SK-N-SH (cell line): Measurements from ENCODE around the gene SFMBT2. TPM values are rescaled to one million over a fixed set of nuclear protein-coding genes. Genes with fewer than 3 reads are reported as not detected.

Experiments used
- CTCF ChIA-PET: fragments of 300-600, 350-600 bp; formaldehyde crosslinking; extraction: SDS; loops from one replicate; lab custom pipeline; 2021; lab: Yijun Ruan, JAX
- POLR2A ChIA-PET: fragments of 350-600 bp; sonication (Branson Sonifier 250); formaldehyde crosslinking; extraction: SDS; loops from one replicate; lab custom pipeline; 2020; ENCODE audit warnings: antibody characterized with exemption, inconsistent platforms; lab: Yijun Ruan, JAX
- DNase-seq: peaks from one replicate; pipeline ENCODE4 v3.0.0; 2012
- H2AFZ ChIP-seq: fragments of 200-600 bp; sonication (generic); 2 replicates; pipeline ENCODE4 v1.8.1; 2016; ENCODE audit warnings: antibody characterized with exemption, mild to moderate bottlenecking, low read depth
- H3F3A ChIP-seq: fragments of 200-600 bp; sonication (generic); replicated peaks from 2 replicates; pipeline ENCODE3; 2016; ENCODE audit warnings: antibody characterized with exemption, mild to moderate bottlenecking; ENCODE audit not compliant: insufficient read depth
- H3K27ac ChIP-seq, 2 experiments: fragments of 200-500 bp in 1 of 2; fragments of 200-600 bp in 1 of 2; sonication (Bioruptor generic) in 1 of 2; sonication (generic), shearing (Covaris generic) in 1 of 2; 2 replicates each; pipeline versions ENCODE4 v1.5.1 to v1.6.1; 2014 to 2016; ENCODE audit warnings: low read depth in 2 of 2, inconsistent platforms in 1 of 2, low read length in 1 of 2, mild to moderate bottlenecking in 1 of 2, mixed read lengths in 1 of 2
- H3K27me3 ChIP-seq: fragments of 200-600 bp; sonication (generic), shearing (Covaris generic); 2 replicates; pipeline ENCODE4 v1.6.1; 2016; ENCODE audit warnings: mixed run types; ENCODE audit not compliant: insufficient read depth
- H3K36me3 ChIP-seq, 2 experiments: fragments of 200-500 bp in 1 of 2; fragments of 200-600 bp in 1 of 2; sonication (Bioruptor generic) in 1 of 2; sonication (generic) in 1 of 2; replicated peaks in 1 of 2; 2 replicates each; pipeline versions ENCODE3 to v1.5.1; 2014 to 2016; ENCODE audit warnings: low read length in 1 of 2, mild to moderate bottlenecking in 1 of 2; ENCODE audit not compliant: insufficient read depth in 2 of 2, control insufficient read depth in 1 of 2
- H3K4me1 ChIP-seq, 2 experiments: fragments of 200-500 bp in 1 of 2; fragments of 200-600 bp in 1 of 2; sonication (Bioruptor generic) in 1 of 2; sonication (generic), shearing (Covaris generic) in 1 of 2; 2 replicates each; pipeline versions ENCODE4 v1.5.1 to v1.6.1; 2014 to 2016; ENCODE audit warnings: low read depth in 1 of 2, low read length in 1 of 2, mixed run types in 1 of 2; ENCODE audit not compliant: insufficient read depth in 2 of 2, control insufficient read depth in 1 of 2
- H3K4me2 ChIP-seq: fragments of 200-600 bp; sonication (generic), shearing (Covaris generic); 2 replicates; pipeline ENCODE4 v1.6.1; 2017; ENCODE audit warnings: mixed run types
- H3K4me3 ChIP-seq, 2 experiments: fragments of 200-500 bp in 1 of 2; fragments of 200-600 bp in 1 of 2; sonication (Bioruptor generic) in 1 of 2; sonication (generic), shearing (Covaris generic) in 1 of 2; 2 replicates each; pipeline versions ENCODE4 v1.5.1 to v1.8.1; 2014 to 2016; ENCODE audit warnings: low read depth in 2 of 2, inconsistent platforms in 1 of 2, low read length in 1 of 2, mild to moderate bottlenecking in 1 of 2, mixed read lengths in 1 of 2, moderate library complexity in 1 of 2
- H3K79me2 ChIP-seq: fragments of 200-600 bp; sonication (generic); 2 replicates; pipeline ENCODE4 v1.8.1; 2017; ENCODE audit warnings: mild to moderate bottlenecking; ENCODE audit not compliant: insufficient read depth
- H3K9ac ChIP-seq: fragments of 200-600 bp; sonication (generic); 2 replicates; pipeline ENCODE4 v1.6.1; 2017; ENCODE audit warnings: mixed run types
- H3K9me2 ChIP-seq: fragments of 200-600 bp; sonication (generic); 2 replicates; pipeline ENCODE4 v1.6.1; 2017; ENCODE audit warnings: mixed run types
- H3K9me3 ChIP-seq: fragments of 200-600 bp; sonication (generic); 2 replicates; pipeline ENCODE4 v1.6.1; 2017; ENCODE audit warnings: mixed run types, mild to moderate bottlenecking, moderate library complexity
- H4K20me1 ChIP-seq: fragments of 200-600 bp; sonication (generic); 2 replicates; pipeline ENCODE4 v1.6.1; 2017; ENCODE audit warnings: mild to moderate bottlenecking, mixed run types; ENCODE audit not compliant: insufficient read depth
- CTCF ChIP-seq: fragments of 200-600 bp; sonication (generic); IDR thresholded peaks from 2 replicates; pipeline ENCODE4 v1.6.1; 2017; ENCODE audit warnings: antibody characterized with exemption, mild to moderate bottlenecking, moderate library complexity
- ELF1 ChIP-seq: IDR thresholded peaks from 2 replicates; pipeline ENCODE4 v1.4.0; 2012
- EZH2phosphoT487 ChIP-seq: fragments of 200-600 bp; sonication (generic); IDR thresholded peaks from 2 replicates; pipeline ENCODE4 v1.6.1; 2017; ENCODE audit warnings: low read depth, mixed run types, mild to moderate bottlenecking, antibody characterized with exemption, moderate library complexity, borderline replicate concordance
- FOXM1 ChIP-seq: IDR thresholded peaks from 2 replicates; pipeline ENCODE4 v1.4.0; 2012; ENCODE audit warnings: low read depth, mild to moderate bottlenecking
- GATA2 ChIP-seq: sonication (generic); formaldehyde crosslinking; IDR thresholded peaks from 2 replicates; pipeline ENCODE4 v1.5.0; 2020; ENCODE audit warnings: mild to moderate bottlenecking, missing genetic modification reagents
- MEF2A ChIP-seq: IDR thresholded peaks from 2 replicates; pipeline ENCODE4 v1.4.0; 2012; ENCODE audit warnings: low read depth, borderline replicate concordance
- NRF1 ChIP-seq: IDR thresholded peaks from 2 replicates; pipeline ENCODE4 v1.6.1; 2012; ENCODE audit warnings: low read depth, mild to moderate bottlenecking, low read length
- RFX5 ChIP-seq: IDR thresholded peaks from 2 replicates; pipeline ENCODE4 v1.6.1; 2012; ENCODE audit warnings: mild to moderate bottlenecking, improper control_type of control experiment, low read length
- RXRA ChIP-seq: IDR thresholded peaks from 2 replicates; pipeline ENCODE4 v1.4.0; 2012; ENCODE audit warnings: low read depth, mild to moderate bottlenecking, borderline replicate concordance
- YY1 ChIP-seq: IDR thresholded peaks from 2 replicates; pipeline ENCODE4 v1.4.0; 2012; ENCODE audit warnings: low read depth, mild to moderate bottlenecking
- WGBS: methylation state at CpG from one replicate; pipeline ENCODE4 v1.1.6; 2017; ENCODE audit warnings: low lambda C conversion rate; 5-methylcytosine and 5-hydroxymethylcytosine counted together
- polyA plus RNA-seq, 3 experiments: library from polyadenylated mRNA; depleted of rRNA; stranded (reverse); fragments of >200 nt; gene quantifications; 2 replicates each; pipeline ENCODE4 v1.2.3, GENCODE V29; 2012
- TF ChIP-seq, protein P1 (sequence below): fragments of 150-350 bp; IDR thresholded peaks from 2 replicates; pipeline ENCODE4 v1.6.1; 2016; ENCODE audit warnings: mild to moderate bottlenecking, low read depth, low read length

The SFMBT2 gene
- polyA plus RNA-seq, 1 of the 3 experiments (the other 2 are of a cell fraction), result 0.20 TPM

DNA sequence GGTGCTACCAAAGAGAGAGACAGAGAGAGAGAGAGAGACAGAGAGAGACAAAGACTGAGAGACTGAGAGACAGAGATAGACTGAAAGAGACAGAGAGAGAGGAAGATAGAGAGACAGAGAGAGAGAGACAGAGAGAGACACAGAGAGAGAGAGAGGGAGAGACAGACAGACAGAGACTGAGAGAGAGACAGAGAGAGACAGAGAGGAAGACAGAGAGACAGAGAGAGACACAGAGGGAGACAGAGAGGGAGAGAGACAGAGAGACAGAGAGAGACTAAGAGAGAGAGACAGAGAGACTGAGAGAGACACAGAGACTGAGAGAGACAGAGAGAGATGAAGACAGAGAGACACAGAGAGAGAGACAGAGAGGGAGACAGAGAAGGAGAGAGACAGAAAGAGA lies 91.2 kb downstream of the SFMBT2 start:
- no peak for TF ChIP-seq CTCF
- no peak for TF ChIP-seq FOXM1
- no peak for TF ChIP-seq ELF1
- TF ChIP-seq EZH2phosphoT487, result no peak
- TF ChIP-seq, all 33 proteins: peak for 0
- POLR2A ChIA-PET, result no interaction called here
- Histone ChIP-seq H3K4me1 (peaks cover 0 to 6% of the 10 kb centered on the region in 2 experiments; a peak in 1 of 4 replicates), H3K9me3 (no peaks in the 10 kb centered on the region), H3K27me3 (no peaks in the 10 kb centered on the region), H4K20me1 (no peaks in the 10 kb centered on the region), H3K79me2 (no peaks in the 10 kb centered on the region), H2AFZ (no peak overlapping the region), H3K27ac (no peak overlapping the region), H3K4me2 (no peak overlapping the region), H3F3A (no peaks in the 10 kb centered on the region), H3K9me2 (no peaks in the 10 kb centered on the region), H3K36me3 (no peaks in the 10 kb centered on the region), H3K4me3 (no peak overlapping the region), H3K9ac (no peak overlapping the region)
- DNase-seq, result no peak
- CTCF ChIA-PET, result no interaction called here

DNA sequence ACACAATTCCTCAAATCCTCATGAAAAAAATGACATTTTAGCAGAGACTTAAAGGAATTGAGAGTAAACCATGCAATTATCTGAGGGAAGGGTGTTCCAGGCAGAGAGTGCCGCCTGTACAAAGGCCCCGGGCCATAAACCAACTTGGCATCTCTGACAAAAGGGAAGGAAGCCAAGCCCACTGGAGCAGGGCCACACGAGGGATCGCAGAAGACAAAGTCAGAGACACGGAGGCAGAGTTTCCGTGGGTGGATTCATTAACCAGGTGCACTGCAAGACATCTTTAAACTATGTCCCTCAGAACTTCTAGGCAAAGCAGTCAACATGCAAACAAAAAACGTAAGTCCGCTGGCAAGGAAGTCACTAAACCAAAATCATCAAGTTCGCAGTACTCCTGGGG lies 92.0 kb downstream of the SFMBT2 start:
- no peak overlapping the region for H2AFZ ChIP-seq
- ChIA-PET CTCF (no interaction called here), POLR2A (no interaction called here)
- no peak overlapping the region for H3K4me3 ChIP-seq
- no peak for TF ChIP-seq CTCF
- no peak for TF ChIP-seq GATA2 (CRISPR knock-in tag)
- no peak for TF ChIP-seq RXRA
- no peak for TF ChIP-seq MEF2A
- no peak for TF ChIP-seq NRF1
- no peak for TF ChIP-seq RFX5
- no peak for TF ChIP-seq YY1
- TF ChIP-seq, protein P1, sequence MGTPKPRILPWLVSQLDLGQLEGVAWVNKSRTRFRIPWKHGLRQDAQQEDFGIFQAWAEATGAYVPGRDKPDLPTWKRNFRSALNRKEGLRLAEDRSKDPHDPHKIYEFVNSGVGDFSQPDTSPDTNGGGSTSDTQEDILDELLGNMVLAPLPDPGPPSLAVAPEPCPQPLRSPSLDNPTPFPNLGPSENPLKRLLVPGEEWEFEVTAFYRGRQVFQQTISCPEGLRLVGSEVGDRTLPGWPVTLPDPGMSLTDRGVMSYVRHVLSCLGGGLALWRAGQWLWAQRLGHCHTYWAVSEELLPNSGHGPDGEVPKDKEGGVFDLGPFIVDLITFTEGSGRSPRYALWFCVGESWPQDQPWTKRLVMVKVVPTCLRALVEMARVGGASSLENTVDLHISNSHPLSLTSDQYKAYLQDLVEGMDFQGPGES, result no peak
- H3K27me3 ChIP-seq, result no peaks in the 10 kb centered on the region
- H3K79me2 ChIP-seq, result no peaks in the 10 kb centered on the region
- WGBS, result 65% methylated on average over 9 of the region's 9 CpGs
- no peaks in the 10 kb centered on the region for H4K20me1 ChIP-seq
- H3K4me2 ChIP-seq, result no peak overlapping the region
- H3K4me1 ChIP-seq, result peaks cover 0 to 6% of the 10 kb centered on the region in 2 experiments; a peak in 1 of 4 replicates
- H3K9ac ChIP-seq, result no peak overlapping the region
- no peak overlapping the region for H3K27ac ChIP-seq
- no peaks in the 10 kb centered on the region for H3K36me3 ChIP-seq
- no peaks in the 10 kb centered on the region for H3F3A ChIP-seq
- DNase-seq, result no peak
- no peaks in the 10 kb centered on the region for H3K9me2 ChIP-seq
- H3K9me3 ChIP-seq, result no peaks in the 10 kb centered on the region
